HG02588 (cell line): Measurements from ENCODE around the gene RARG.
A peak's percentile ranks its signal among the peaks of the same experiment; 100 is the strongest.

Experiments
- ATAC-seq: cut with Tn5 transposase; IDR thresholded peaks from one replicate; pipeline ENCODE4 v1.9.1; 2021; ENCODE audit warnings: mild to moderate bottlenecking, moderate library complexity; ENCODE audit not compliant: unreplicated experiment

Gene RARG

GRCh38 chr12:53245286-53245685, 13.3 kb upstream of the RARG start:
- no peak for ATAC-seq

GRCh38 chr12:53244337-53244736, 12.3 kb upstream of the RARG start:
- ATAC-seq: no peak

- no peak for ATAC-seq
Observed at GRCh38 chr12:53241623-53242412, 9.8 kb upstream of the RARG start.

- ATAC-seq: no peak
Observed at GRCh38 chr12:53239643-53240258, 7.7 kb upstream of the RARG start.

- no peak for ATAC-seq
Observed at GRCh38 chr12:53236443-53237111, 4.6 kb upstream of the RARG start.

- ATAC-seq: no peak
Observed at GRCh38 chr12:53235742-53236442, 3.9 kb upstream of the RARG start.

- no peak for ATAC-seq
Observed at GRCh38 chr12:53235164-53235563, 3.2 kb upstream of the RARG start.

- ATAC-seq: no peak
Observed at GRCh38 chr12:53234271-53234914, 2.4 kb upstream of the RARG start.

- no peak for ATAC-seq
Observed at GRCh38 chr12:53233671-53234121, 1.7 kb upstream of the RARG start.

- peak; percentile 31 for ATAC-seq
Observed at GRCh38 chr12:53232646-53233461, 845 bp upstream of the RARG start.

GRCh38 chr12:53231671-53231920, 413 bp downstream of the RARG start:
- no peak for ATAC-seq

- no peak for ATAC-seq
Observed at GRCh38 chr12:53230108-53230845, 1.7 kb downstream of the RARG start.

GRCh38 chr12:53229454-53229853, 2.6 kb downstream of the RARG start:
- no peak for ATAC-seq

- no peak for ATAC-seq
Observed at GRCh38 chr12:53227836-53228235, 4.2 kb downstream of the RARG start.

GRCh38 chr12:53227341-53227740, 4.7 kb downstream of the RARG start:
- no peak for ATAC-seq

GRCh38 chr12:53226815-53227214, 5.2 kb downstream of the RARG start:
- ATAC-seq: no peak

- ATAC-seq: no peak
Observed at GRCh38 chr12:53225635-53226424, 6.2 kb downstream of the RARG start.

GRCh38 chr12:53224897-53225634, 6.9 kb downstream of the RARG start:
- no peak for ATAC-seq
